ENCODE results near the gene CACNB2.

- TF ChIP-seq, protein P1, sequence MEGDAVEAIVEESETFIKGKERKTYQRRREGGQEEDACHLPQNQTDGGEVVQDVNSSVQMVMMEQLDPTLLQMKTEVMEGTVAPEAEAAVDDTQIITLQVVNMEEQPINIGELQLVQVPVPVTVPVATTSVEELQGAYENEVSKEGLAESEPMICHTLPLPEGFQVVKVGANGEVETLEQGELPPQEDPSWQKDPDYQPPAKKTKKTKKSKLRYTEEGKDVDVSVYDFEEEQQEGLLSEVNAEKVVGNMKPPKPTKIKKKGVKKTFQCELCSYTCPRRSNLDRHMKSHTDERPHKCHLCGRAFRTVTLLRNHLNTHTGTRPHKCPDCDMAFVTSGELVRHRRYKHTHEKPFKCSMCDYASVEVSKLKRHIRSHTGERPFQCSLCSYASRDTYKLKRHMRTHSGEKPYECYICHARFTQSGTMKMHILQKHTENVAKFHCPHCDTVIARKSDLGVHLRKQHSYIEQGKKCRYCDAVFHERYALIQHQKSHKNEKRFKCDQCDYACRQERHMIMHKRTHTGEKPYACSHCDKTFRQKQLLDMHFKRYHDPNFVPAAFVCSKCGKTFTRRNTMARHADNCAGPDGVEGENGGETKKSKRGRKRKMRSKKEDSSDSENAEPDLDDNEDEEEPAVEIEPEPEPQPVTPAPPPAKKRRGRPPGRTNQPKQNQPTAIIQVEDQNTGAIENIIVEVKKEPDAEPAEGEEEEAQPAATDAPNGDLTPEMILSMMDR (IDR thresholded peaks at IDR 0.05) = no peak
- TF ChIP-seq POLR2A (IDR thresholded peaks at IDR 0.05) (no peak), POLR2AphosphoS5 (IDR thresholded peaks at IDR 0.05) (no peak), EP300 (IDR thresholded peaks at IDR 0.05) (no peak)
Measured at GRCh38 chr10:18351421-18351820, 211.2 kb downstream of the CACNB2 start.

Measured in gastroesophageal sphincter (tissue), 3 donors.